ENCODE results near the gene SDR42E2.
"Not testable (repeated sequence)": the region's sequence is repeated elsewhere in the genome, so short reads cannot be mapped to it uniquely, and the experiment has no call there.

SDR42E2 gene

GRCh38 chr16:22139008-22139407 lies 23.3 kb upstream of the SDR42E2 start:
- DNase-seq (no peak), ATAC-seq (replicated peaks) (no peak)
- Mint-ChIP-seq H3K36me3 (ENCODE audit: insufficient read depth) (no peaks in the 10 kb centered on the region), H3K4me1 (ENCODE audit: low read depth in 2 of 2) (no peaks in the 10 kb centered on the region), H3K27me3 (peaks cover 12 to 15% of the 10 kb centered on the region in 2 donors), H3K9me3 (no peaks in the 10 kb centered on the region), H3K27ac (no peak overlapping the region), H3K4me3 (no peak overlapping the region)

- no peaks in the 10 kb centered on the region for H3K36me3 Mint-ChIP-seq (ENCODE audit: insufficient read depth)
- no peaks in the 10 kb centered on the region for H3K4me1 Mint-ChIP-seq (ENCODE audit: low read depth in 2 of 2)
- ATAC-seq (replicated peaks) (no peak), DNase-seq (no peak)
- no peak overlapping the region for H3K4me3 Mint-ChIP-seq
- no peak overlapping the region for H3K27ac Mint-ChIP-seq
- H3K27me3 Mint-ChIP-seq = peaks cover 12 to 22% of the 10 kb centered on the region in 2 donors
- no peaks in the 10 kb centered on the region for H3K9me3 Mint-ChIP-seq
Measured at GRCh38 chr16:22139732-22140131, 22.6 kb upstream of the SDR42E2 start.

- H3K27ac Mint-ChIP-seq = no peak overlapping the region
- no peaks in the 10 kb centered on the region for H3K4me1 Mint-ChIP-seq (ENCODE audit: low read depth in 2 of 2)
- no peaks in the 10 kb centered on the region for H3K36me3 Mint-ChIP-seq (ENCODE audit: insufficient read depth)
- DNase-seq = no peak
- no peaks in the 10 kb centered on the region for H3K9me3 Mint-ChIP-seq
- peaks cover 7 to 24% of the 10 kb centered on the region in 2 donors for H3K27me3 Mint-ChIP-seq
- no peak for ATAC-seq (replicated peaks)
- no peak overlapping the region for H3K4me3 Mint-ChIP-seq
Measured at GRCh38 chr16:22141767-22142166, 20.5 kb upstream of the SDR42E2 start.

- peaks cover 13 to 25% of the 10 kb centered on the region in 2 donors for H3K27me3 Mint-ChIP-seq
- DNase-seq (no peak), ATAC-seq (replicated peaks) (no peak)
- H3K9me3 Mint-ChIP-seq = no peaks in the 10 kb centered on the region
- H3K4me1 Mint-ChIP-seq (ENCODE audit: low read depth in 2 of 2) = no peaks in the 10 kb centered on the region
- no peak overlapping the region for H3K27ac Mint-ChIP-seq
- no peaks in the 10 kb centered on the region for H3K36me3 Mint-ChIP-seq (ENCODE audit: insufficient read depth)
- H3K4me3 Mint-ChIP-seq = no peak overlapping the region
Measured at GRCh38 chr16:22144520-22144919, 17.8 kb upstream of the SDR42E2 start.

- Mint-ChIP-seq H3K27me3 (peaks cover 13 to 17% of the 10 kb centered on the region in 2 donors), H3K36me3 (ENCODE audit: insufficient read depth) (no peaks in the 10 kb centered on the region), H3K4me3 (no peak overlapping the region), H3K27ac (no peak overlapping the region), H3K4me1 (ENCODE audit: low read depth in 2 of 2) (no peaks in the 10 kb centered on the region), H3K9me3 (no peaks in the 10 kb centered on the region)
- ATAC-seq (replicated peaks) = no peak
- DNase-seq = no peak
Measured at GRCh38 chr16:22147853-22148252, 14.5 kb upstream of the SDR42E2 start.

GRCh38 chr16:22151246-22151998 lies 10.9 kb upstream of the SDR42E2 start:
- Mint-ChIP-seq H3K27ac (no peak overlapping the region), H3K4me1 (ENCODE audit: low read depth in 2 of 2) (no peaks in the 10 kb centered on the region), H3K4me3 (no peak overlapping the region), H3K36me3 (ENCODE audit: insufficient read depth) (no peaks in the 10 kb centered on the region), H3K9me3 (no peaks in the 10 kb centered on the region), H3K27me3 (peaks cover 14 to 20% of the 10 kb centered on the region in 2 donors)
- no peak for DNase-seq
- no peak for ATAC-seq (replicated peaks)

GRCh38 chr16:22152316-22152715 lies 10.0 kb upstream of the SDR42E2 start:
- no peak overlapping the region for H3K4me3 Mint-ChIP-seq
- DNase-seq (no peak), ATAC-seq (replicated peaks) (no peak)
- H3K36me3 Mint-ChIP-seq (ENCODE audit: insufficient read depth) = no peaks in the 10 kb centered on the region
- H3K4me1 Mint-ChIP-seq (ENCODE audit: low read depth in 2 of 2) = no peaks in the 10 kb centered on the region
- no peaks in the 10 kb centered on the region for H3K9me3 Mint-ChIP-seq
- no peak overlapping the region for H3K27ac Mint-ChIP-seq
- H3K27me3 Mint-ChIP-seq = peaks cover 14 to 20% of the 10 kb centered on the region in 2 donors

DNA sequence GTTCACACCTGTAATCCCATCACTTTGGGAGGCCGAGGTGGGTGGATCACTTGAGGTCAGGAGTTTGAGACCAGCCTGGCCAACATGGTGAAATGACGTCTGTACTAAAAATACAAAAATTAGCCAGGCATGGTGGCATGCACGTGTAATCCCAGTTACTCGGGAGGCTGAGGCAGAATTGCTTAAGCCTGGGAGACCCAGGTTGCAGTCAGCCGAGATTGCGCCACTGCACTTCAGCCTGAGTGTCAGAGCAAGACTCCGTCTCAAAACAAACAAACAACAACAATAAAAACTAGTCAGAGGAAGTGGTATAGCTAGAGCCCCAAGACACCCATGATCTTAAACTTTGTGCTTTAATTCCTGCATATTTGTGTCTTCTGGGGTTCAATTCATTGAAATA lies 9.2 kb upstream of the SDR42E2 start:
- not testable (repeated sequence) for H3K27ac Mint-ChIP-seq; H3K36me3 Mint-ChIP-seq (ENCODE audit: insufficient read depth); H3K9me3 Mint-ChIP-seq; H3K4me1 Mint-ChIP-seq (ENCODE audit: low read depth in 2 of 2); ATAC-seq (replicated peaks); H3K4me3 Mint-ChIP-seq; DNase-seq
- peaks cover 14 to 16% of the 10 kb centered on the region in 2 donors for H3K27me3 Mint-ChIP-seq

DNA sequence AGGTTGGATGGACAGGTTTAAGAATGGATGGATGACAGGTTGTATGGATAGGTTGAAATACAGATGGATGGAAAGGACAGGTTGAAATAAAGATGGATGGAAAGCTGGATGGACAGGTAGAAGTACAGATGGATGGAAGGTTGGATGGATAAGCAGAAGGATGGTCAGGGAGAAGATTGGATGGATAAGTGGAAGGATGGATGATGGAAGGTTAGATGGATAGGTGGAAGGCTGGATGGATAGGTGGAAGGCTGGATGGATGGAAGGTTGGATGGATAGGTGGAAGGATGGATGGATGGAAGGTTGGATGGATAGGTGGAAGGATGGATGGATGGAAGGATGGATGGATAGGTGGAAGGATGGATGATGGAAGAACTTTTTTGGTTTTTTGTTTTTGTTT lies 905 bp upstream of the SDR42E2 start:
- H3K27me3 Mint-ChIP-seq = peaks cover 11 to 24% of the 10 kb centered on the region in 2 donors
- H3K9me3 Mint-ChIP-seq = no peaks in the 10 kb centered on the region
- H3K4me3 Mint-ChIP-seq = peak overlapping the region in 1 of 2 donors; percentile 52
- ATAC-seq (replicated peaks) (no peak), DNase-seq (no peak)
- H3K27ac Mint-ChIP-seq = no peak overlapping the region
- H3K36me3 Mint-ChIP-seq (ENCODE audit: insufficient read depth) = no peaks in the 10 kb centered on the region
- peaks cover 0 to 11% of the 10 kb centered on the region in 2 donors for H3K4me1 Mint-ChIP-seq (ENCODE audit: low read depth in 2 of 2)

GRCh38 chr16:22162656-22163009 lies 327 bp downstream of the SDR42E2 start:
- Mint-ChIP-seq H3K9me3 (no peaks in the 10 kb centered on the region), H3K36me3 (ENCODE audit: insufficient read depth) (no peaks in the 10 kb centered on the region), H3K4me1 (ENCODE audit: low read depth in 2 of 2) (peaks cover 0 to 11% of the 10 kb centered on the region in 2 donors), H3K4me3 (peak overlapping the region in 1 of 2 donors; percentile 42), H3K27ac (no peak overlapping the region), H3K27me3 (peaks cover 11 to 21% of the 10 kb centered on the region in 2 donors)
- ATAC-seq (replicated peaks) (no peak), DNase-seq (no peak)

DNA sequence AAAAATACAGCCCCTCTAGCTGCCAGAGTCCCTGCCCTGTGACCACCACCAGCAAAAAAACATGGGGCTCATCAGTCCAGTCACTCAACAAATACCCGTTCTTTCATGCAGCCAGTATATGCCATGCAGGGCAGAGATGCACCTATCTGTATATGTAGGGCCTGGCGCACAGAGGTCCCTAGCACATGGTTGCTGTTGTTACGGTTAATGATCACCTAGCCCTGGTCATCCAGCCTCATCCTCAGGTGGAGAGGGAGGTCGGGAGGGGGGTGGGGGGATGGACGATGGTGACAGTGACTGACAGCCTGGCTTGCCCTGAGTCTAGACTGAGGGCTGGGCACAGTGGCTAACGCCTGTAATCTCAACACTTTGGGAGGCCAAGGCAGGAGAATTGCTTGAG lies 1.5 kb downstream of the SDR42E2 start:
- peaks cover 0 to 11% of the 10 kb centered on the region in 2 donors for H3K4me1 Mint-ChIP-seq (ENCODE audit: low read depth in 2 of 2)
- no peak overlapping the region for H3K4me3 Mint-ChIP-seq
- no peaks in the 10 kb centered on the region for H3K36me3 Mint-ChIP-seq (ENCODE audit: insufficient read depth)
- peaks cover 11 to 21% of the 10 kb centered on the region in 2 donors for H3K27me3 Mint-ChIP-seq
- DNase-seq (no peak), ATAC-seq (replicated peaks) (no peak)
- H3K27ac Mint-ChIP-seq = no peak overlapping the region
- no peaks in the 10 kb centered on the region for H3K9me3 Mint-ChIP-seq

GRCh38 chr16:22164482-22164881 lies 2.2 kb downstream of the SDR42E2 start:
- no peaks in the 10 kb centered on the region for H3K9me3 Mint-ChIP-seq
- no peak overlapping the region for H3K27ac Mint-ChIP-seq
- DNase-seq = no peak
- H3K4me3 Mint-ChIP-seq = no peak overlapping the region
- H3K27me3 Mint-ChIP-seq = peaks cover 11 to 21% of the 10 kb centered on the region in 2 donors
- H3K36me3 Mint-ChIP-seq (ENCODE audit: insufficient read depth) = no peaks in the 10 kb centered on the region
- H3K4me1 Mint-ChIP-seq (ENCODE audit: low read depth in 2 of 2) = peaks cover 0 to 11% of the 10 kb centered on the region in 2 donors
- no peak for ATAC-seq (replicated peaks)

GRCh38 chr16:22165508-22166285 lies 3.4 kb downstream of the SDR42E2 start:
- Mint-ChIP-seq H3K4me1 (ENCODE audit: low read depth in 2 of 2) (peaks cover 0 to 11% of the 10 kb centered on the region in 2 donors), H3K36me3 (ENCODE audit: insufficient read depth) (no peaks in the 10 kb centered on the region), H3K27me3 (peaks cover 11 to 13% of the 10 kb centered on the region in 2 donors), H3K4me3 (no peak overlapping the region), H3K9me3 (no peaks in the 10 kb centered on the region), H3K27ac (no peak overlapping the region)
- ATAC-seq (replicated peaks) = no peak
- no peak for DNase-seq

DNA sequence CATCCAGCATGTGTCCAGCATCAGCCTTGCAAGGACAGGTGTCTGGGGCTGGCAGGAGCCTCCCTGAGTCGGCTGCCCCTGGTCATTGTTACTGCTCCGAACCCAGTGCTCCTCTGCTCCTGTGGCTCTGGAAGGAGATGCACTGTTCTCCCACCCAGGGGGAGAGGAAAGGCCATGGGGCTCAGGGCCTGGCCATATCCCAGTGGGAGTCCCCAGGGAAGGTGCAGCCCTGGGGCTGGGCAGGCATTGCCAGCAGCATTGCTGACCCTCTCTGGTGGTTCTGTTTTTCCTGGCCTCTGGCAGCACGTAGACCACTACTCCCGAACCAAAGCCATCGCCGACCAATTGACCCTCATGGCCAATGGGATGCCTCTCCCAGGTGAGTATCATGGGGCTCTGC lies 9.6 kb downstream of the SDR42E2 start:
- H3K36me3 Mint-ChIP-seq (ENCODE audit: insufficient read depth) = no peaks in the 10 kb centered on the region
- DNase-seq = no peak
- H3K4me3 Mint-ChIP-seq = no peak overlapping the region
- ATAC-seq (replicated peaks) = no peak
- H3K27me3 Mint-ChIP-seq = no peaks in the 10 kb centered on the region
- no peaks in the 10 kb centered on the region for H3K9me3 Mint-ChIP-seq
- no peaks in the 10 kb centered on the region for H3K4me1 Mint-ChIP-seq (ENCODE audit: low read depth in 2 of 2)
- H3K27ac Mint-ChIP-seq = no peak overlapping the region

All from effector memory CD8-positive, alpha-beta T cell (primary cell).